ENCODE data around the gene CCDC40.

- TF ChIP-seq CTCF (IDR thresholded peaks at IDR 0.05) (no peak), EP300 (IDR thresholded peaks at IDR 0.05) (no peak), POLR2A (IDR thresholded peaks at IDR 0.05) (no peak), POLR2AphosphoS5 (IDR thresholded peaks at IDR 0.05) (no peak)
Measured at GRCh38 chr17:80117491-80118401, 81.3 kb downstream of the CCDC40 start.

All from stomach (tissue), 4 donors.